Measurements from ENCODE around the gene RAB3IP.
A peak's percentile ranks its signal among the peaks of the same experiment; 100 is the strongest.

The RAB3IP gene

GRCh38 chr12:69738351-69739286, at the start of gene RAB3IP:
TSS of gene RAB3IP (plus strand) at chr12:69738860. CDS start at chr12:69755409, 16,549 bp downstream.
- no peaks in the 10 kb centered on the region for H3K9me2 ChIP-seq (replicated peaks; ENCODE audit: control insufficient read depth, low read length)
- TF ChIP-seq EZH2phosphoT487 (IDR thresholded peaks at IDR 0.05; ENCODE audit: borderline replicate concordance, low read length) = no peak
- peak; percentile 49 for TF ChIP-seq CTCF (IDR thresholded peaks at IDR 0.05; ENCODE audit: low read depth, low read length, poor library complexity, severe bottlenecking)
- H3K36me3 ChIP-seq (ENCODE audit: control insufficient read depth, low read length) = no peaks in the 10 kb centered on the region
- H4K20me1 ChIP-seq (ENCODE audit: control insufficient read depth, insufficient read depth, low read depth, low read length) = peaks cover 14% of the 10 kb centered on the region
- peak within 1 kb of the TSS; percentile 98 for H3K4me2 ChIP-seq (ENCODE audit: low read length)
- H3K79me2 ChIP-seq (ENCODE audit: control insufficient read depth, low read length) = peaks cover 45% of the 10 kb centered on the region
- H3K27ac ChIP-seq (ENCODE audit: low read depth, low read length) = peak within 1 kb of the TSS; percentile 64
- H3K9me3 ChIP-seq (ENCODE audit: control insufficient read depth, insufficient read depth, low read length) = no peaks in the 10 kb centered on the region
- H3F3A ChIP-seq (ENCODE audit: control insufficient read depth, insufficient read depth) = no peaks in the 10 kb centered on the region
- peaks cover 9% of the 10 kb centered on the region; the same call in 1 of the 2 replicates for H3K27me3 ChIP-seq (ENCODE audit: control insufficient read depth, low read length)
- peak within 1 kb of the TSS; percentile 92 for H3K4me3 ChIP-seq (ENCODE audit: low read length)
- H3K4me1 ChIP-seq (ENCODE audit: control insufficient read depth, low read length) = peaks cover 31% of the 10 kb centered on the region

- no peaks in the 10 kb centered on the region for H3F3A ChIP-seq (ENCODE audit: control insufficient read depth, insufficient read depth)
- H3K4me1 ChIP-seq (ENCODE audit: control insufficient read depth, low read length) = no peaks in the 10 kb centered on the region
- H3K9me3 ChIP-seq (ENCODE audit: control insufficient read depth, insufficient read depth, low read length) = no peaks in the 10 kb centered on the region
- no peaks in the 10 kb centered on the region for H3K9me2 ChIP-seq (replicated peaks; ENCODE audit: control insufficient read depth, low read length)
- H3K27ac ChIP-seq (ENCODE audit: low read depth, low read length) = no peak overlapping the region
- no peaks in the 10 kb centered on the region for H3K79me2 ChIP-seq (ENCODE audit: control insufficient read depth, low read length)
- H4K20me1 ChIP-seq (ENCODE audit: control insufficient read depth, insufficient read depth, low read depth, low read length) = no peaks in the 10 kb centered on the region
- H3K36me3 ChIP-seq (ENCODE audit: control insufficient read depth, low read length) = no peaks in the 10 kb centered on the region
- H3K4me2 ChIP-seq (ENCODE audit: low read length) = no peak overlapping the region
- TF ChIP-seq EZH2phosphoT487 (IDR thresholded peaks at IDR 0.05; ENCODE audit: borderline replicate concordance, low read length) (no peak), CTCF (IDR thresholded peaks at IDR 0.05; ENCODE audit: low read depth, low read length, poor library complexity, severe bottlenecking) (no peak)
- peaks cover 18% of the 10 kb centered on the region for H3K27me3 ChIP-seq (ENCODE audit: control insufficient read depth, low read length)
- H3K4me3 ChIP-seq (ENCODE audit: low read length) = no peak overlapping the region
These were observed 49.0 kb upstream of the RAB3IP start for GRCh38 chr12:69689638-69690037.

GRCh38 chr12:69694123-69694522, 44.5 kb upstream of the RAB3IP start:
- Histone ChIP-seq H3K9me3 (ENCODE audit: control insufficient read depth, insufficient read depth, low read length) (no peaks in the 10 kb centered on the region), H4K20me1 (ENCODE audit: control insufficient read depth, insufficient read depth, low read depth, low read length) (no peaks in the 10 kb centered on the region), H3K4me3 (ENCODE audit: low read length) (no peak overlapping the region), H3K36me3 (ENCODE audit: control insufficient read depth, low read length) (no peaks in the 10 kb centered on the region), H3K4me2 (ENCODE audit: low read length) (no peak overlapping the region), H3K4me1 (ENCODE audit: control insufficient read depth, low read length) (no peaks in the 10 kb centered on the region), H3K27ac (ENCODE audit: low read depth, low read length) (no peak overlapping the region), H3K79me2 (ENCODE audit: control insufficient read depth, low read length) (no peaks in the 10 kb centered on the region), H3F3A (ENCODE audit: control insufficient read depth, insufficient read depth) (no peaks in the 10 kb centered on the region), H3K27me3 (ENCODE audit: control insufficient read depth, low read length) (peaks cover 3% of the 10 kb centered on the region; the same call in 1 of the 2 replicates), H3K9me2 (replicated peaks; ENCODE audit: control insufficient read depth, low read length) (no peaks in the 10 kb centered on the region)
- TF ChIP-seq EZH2phosphoT487 (IDR thresholded peaks at IDR 0.05; ENCODE audit: borderline replicate concordance, low read length) = no peak
- no peak for TF ChIP-seq CTCF (IDR thresholded peaks at IDR 0.05; ENCODE audit: low read depth, low read length, poor library complexity, severe bottlenecking)
